Ishikawa (cell line): ENCODE data around the gene TTC34.

Experiments
- FOXM1 ChIP-seq: IDR thresholded peaks from 2 replicates; pipeline ENCODE4 v1.6.1; 2012; ENCODE audit warnings: low read depth, borderline replicate concordance
- NFIC ChIP-seq: IDR thresholded peaks from 2 replicates; pipeline ENCODE4 v1.6.1; 2012
- TEAD4 ChIP-seq: IDR thresholded peaks from 2 replicates; pipeline ENCODE4 v1.6.1; 2012
- ZBTB7A ChIP-seq: IDR thresholded peaks from 2 replicates; pipeline ENCODE4 v1.6.1; 2012; ENCODE audit warnings: low read depth
- TF ChIP-seq, protein P1 (sequence below): IDR thresholded peaks from 2 replicates; pipeline ENCODE4 v1.6.1; 2012

DNA sequence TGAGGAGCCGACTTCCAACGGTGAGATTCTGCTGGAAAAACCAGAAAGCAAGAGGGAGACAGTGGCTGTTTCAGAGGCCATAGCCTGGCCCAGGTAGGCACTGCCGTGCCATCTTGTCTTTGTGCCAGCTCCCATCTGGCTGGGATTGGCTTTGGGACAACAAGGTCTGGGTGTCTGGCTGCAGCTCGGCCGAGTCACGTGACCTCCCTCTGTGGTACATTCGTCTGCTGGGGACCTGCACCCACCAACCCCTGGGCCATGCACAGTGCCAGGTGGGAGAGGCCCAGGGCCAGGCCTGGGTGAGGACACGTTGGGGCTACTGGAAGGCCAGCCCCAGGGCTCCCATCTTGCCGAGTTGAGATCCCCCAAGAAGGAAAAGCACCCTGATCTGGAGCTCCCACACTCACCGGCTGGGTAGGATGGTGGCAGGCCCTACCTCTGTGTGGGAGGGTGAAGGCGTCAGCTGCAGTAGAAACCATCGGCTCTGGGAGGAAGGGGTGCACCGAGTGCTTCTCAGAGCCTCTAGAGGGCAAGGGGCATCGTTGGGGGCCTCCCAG is 25.3 kb upstream of the TTC34 start:
- no peak for TF ChIP-seq NFIC
- no peak for TF ChIP-seq FOXM1
- TF ChIP-seq, protein P1, sequence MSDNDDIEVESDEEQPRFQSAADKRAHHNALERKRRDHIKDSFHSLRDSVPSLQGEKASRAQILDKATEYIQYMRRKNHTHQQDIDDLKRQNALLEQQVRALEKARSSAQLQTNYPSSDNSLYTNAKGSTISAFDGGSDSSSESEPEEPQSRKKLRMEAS: no peak
- no peak for TF ChIP-seq ZBTB7A
- TF ChIP-seq TEAD4: no peak
